H1 (cell line): ENCODE results near the gene TROAP. TPM values are rescaled to one million over a fixed set of nuclear protein-coding genes. Genes with fewer than 3 reads are reported as not detected.

Source experiments
- CTCF ChIA-PET: fragments of 300-600 bp; sonication (Branson Sonifier 250); formaldehyde crosslinking; loops from one replicate; lab custom pipeline; 2021; ENCODE audit not compliant: partially characterized antibody; lab: Charles Lee
- POLR2A ChIA-PET: fragments of 300-600 bp; sonication (Branson Sonifier 250); formaldehyde crosslinking; loops from one replicate; lab custom pipeline; 2021; ENCODE audit warnings: inconsistent platforms; ENCODE audit not compliant: partially characterized antibody; lab: Charles Lee
- DNase-seq, 2 experiments: peaks; one replicate each; pipeline versions ENCODE4 v3.0.0 to v3.0.0-alpha.2; 2010 to 2022; ENCODE audit warnings: low spot score in 2 of 2, low read depth in 1 of 2, mixed read lengths in 1 of 2
- FAIRE-seq: peaks from 2 replicates; lab custom pipeline; 2011; peaks lifted over from hg19 to GRCh38; lab: Jason Lieb, UNC
- H2AFZ ChIP-seq: 2 replicates; pipeline ENCODE4 v1.8.1; 2012; ENCODE audit warnings: low read length, inconsistent platforms
- H2AK5ac ChIP-seq: 2 replicates; pipeline ENCODE4 v1.6.1; 2013; ENCODE audit warnings: low read depth, low read length
- H2BK120ac ChIP-seq: replicated peaks from 2 replicates; pipeline ENCODE3; 2013; ENCODE audit warnings: low read depth, low read length, inconsistent platforms
- H2BK12ac ChIP-seq: 2 replicates; pipeline ENCODE4 v1.6.1; 2013; ENCODE audit warnings: low read depth, low read length
- H2BK15ac ChIP-seq: 2 replicates; pipeline ENCODE4 v1.6.1; 2013; ENCODE audit warnings: low read length
- H2BK20ac ChIP-seq: 2 replicates; pipeline ENCODE4 v1.6.1; 2013; ENCODE audit warnings: low read length
- H2BK5ac ChIP-seq: 2 replicates; pipeline ENCODE4 v1.6.1; 2013; ENCODE audit warnings: low read depth, low read length
- H3K14ac ChIP-seq: 2 replicates; pipeline ENCODE4 v1.6.1; 2013; ENCODE audit warnings: inconsistent platforms; ENCODE audit not compliant: insufficient read length
- H3K18ac ChIP-seq: 2 replicates; pipeline ENCODE4 v1.6.1; 2013; ENCODE audit warnings: low read length; ENCODE audit errors: extremely low read depth
- H3K23ac ChIP-seq: 2 replicates; pipeline ENCODE4 v1.6.1; 2013; ENCODE audit warnings: inconsistent platforms; ENCODE audit not compliant: insufficient read length
- H3K23me2 ChIP-seq: 2 replicates; pipeline ENCODE4 v1.6.1; 2013; ENCODE audit warnings: low read depth, low read length
- H3K27ac ChIP-seq: 2 replicates; pipeline ENCODE4 v1.6.1; 2011; ENCODE audit warnings: low read depth, low read length, inconsistent platforms
- H3K27me3 ChIP-seq, 4 experiments: replicated peaks in 1 of 4; 1 replicate in 1 of 4; 2 replicates in 3 of 4; pipeline versions ENCODE4 v1.6.1 to v1.8.1; 2011 to 2013; ENCODE audit warnings: low read length in 3 of 4, mild to moderate bottlenecking in 3 of 4, inconsistent platforms in 2 of 4, mixed read lengths in 2 of 4, moderate library complexity in 1 of 4; ENCODE audit not compliant: control insufficient read depth in 3 of 4, insufficient read depth in 3 of 4; ENCODE audit errors: extremely low read depth in 1 of 4
- H3K36me3 ChIP-seq, 4 experiments: 2 replicates each; pipeline versions ENCODE4 v1.6.1 to v1.8.1; 2011 to 2013; ENCODE audit warnings: mild to moderate bottlenecking in 4 of 4, low read length in 3 of 4, moderate library complexity in 2 of 4, control low read depth in 1 of 4, inconsistent platforms in 1 of 4; ENCODE audit not compliant: insufficient read depth in 4 of 4, control insufficient read depth in 2 of 4
- H3K4ac ChIP-seq: replicated peaks from 2 replicates; pipeline ENCODE3; 2013; ENCODE audit warnings: low read length, low read depth, mixed read lengths, inconsistent platforms; ENCODE audit not compliant: insufficient read length
- H3K4me1 ChIP-seq, 4 experiments: replicated peaks in 1 of 4; 1 replicate in 1 of 4; 2 replicates in 3 of 4; pipeline versions ENCODE4 v1.6.1 to v1.8.1; 2011 to 2013; ENCODE audit warnings: low read length in 3 of 4, inconsistent platforms in 2 of 4, mixed read lengths in 1 of 4; ENCODE audit not compliant: insufficient read depth in 4 of 4, control insufficient read depth in 3 of 4
- H3K4me2 ChIP-seq, 2 experiments: 2 replicates each; pipeline versions ENCODE4 v1.6.1 to v1.8.1; 2011 to 2013; ENCODE audit warnings: low read depth in 2 of 2, low read length in 2 of 2, control low read depth in 1 of 2, inconsistent platforms in 1 of 2, mild to moderate bottlenecking in 1 of 2; ENCODE audit not compliant: insufficient read depth in 1 of 2
- H3K4me3 ChIP-seq, 4 experiments: fragments of 200-600, 300-600 bp in 1 of 4; sonication (generic), shearing (Covaris generic), sonication (Bioruptor Twin) in 1 of 4; 2 replicates each; pipeline versions ENCODE4 v1.5.1 to v1.8.1; 2011 to 2016; ENCODE audit warnings: low read length in 4 of 4, low read depth in 3 of 4, control low read depth in 2 of 4, inconsistent platforms in 2 of 4, mild to moderate bottlenecking in 2 of 4, mixed read lengths in 1 of 4, moderate library complexity in 1 of 4; ENCODE audit not compliant: insufficient read depth in 2 of 4; ENCODE audit errors: extremely low read depth in 1 of 4
- H3K56ac ChIP-seq: replicated peaks from 2 replicates; pipeline ENCODE3; 2013; ENCODE audit warnings: low read depth, mild to moderate bottlenecking, mixed read lengths, low read length, inconsistent platforms; ENCODE audit not compliant: insufficient read length
- H3K79me1 ChIP-seq: 2 replicates; pipeline ENCODE4 v1.6.1; 2013; ENCODE audit warnings: low read depth, low read length, control low read depth
- H3K79me2 ChIP-seq, 2 experiments: 2 replicates each; pipeline versions ENCODE4 v1.6.1 to v1.8.1; 2012 to 2013; ENCODE audit warnings: low read length in 2 of 2, mild to moderate bottlenecking in 2 of 2, inconsistent platforms in 1 of 2; ENCODE audit not compliant: insufficient read depth in 2 of 2, control insufficient read depth in 1 of 2
- H3K9ac ChIP-seq, 4 experiments: replicated peaks in 1 of 4; 1 replicate in 1 of 4; 2 replicates in 3 of 4; pipeline versions ENCODE4 v1.6.1 to v1.8.1; 2011 to 2013; ENCODE audit warnings: low read depth in 3 of 4, low read length in 3 of 4, control low read depth in 2 of 4, mild to moderate bottlenecking in 2 of 4, moderate library complexity in 2 of 4, inconsistent platforms in 1 of 4; ENCODE audit errors: extremely low read depth in 1 of 4
- H3K9me3 ChIP-seq, 2 experiments: 2 replicates each; pipeline versions ENCODE4 v1.6.1 to v1.8.1; 2012 to 2013; ENCODE audit warnings: mild to moderate bottlenecking in 2 of 2, moderate library complexity in 2 of 2, control low read depth in 1 of 2, inconsistent platforms in 1 of 2, low read depth in 1 of 2, low read length in 1 of 2, mixed read lengths in 1 of 2; ENCODE audit not compliant: insufficient read depth in 2 of 2
- H4K20me1 ChIP-seq, 2 experiments: replicated peaks in 1 of 2; 2 replicates each; pipeline versions ENCODE3 to v1.8.1; 2011 to 2013; ENCODE audit warnings: inconsistent platforms in 2 of 2, low read length in 2 of 2, mild to moderate bottlenecking in 1 of 2; ENCODE audit not compliant: insufficient read depth in 2 of 2, control insufficient read depth in 1 of 2
- H4K5ac ChIP-seq: 2 replicates; pipeline ENCODE4 v1.6.1; 2013; ENCODE audit warnings: low read length, low read depth, mixed read lengths, inconsistent platforms; ENCODE audit not compliant: insufficient read length
- H4K8ac ChIP-seq: 2 replicates; pipeline ENCODE4 v1.8.0; 2013; ENCODE audit warnings: mild to moderate bottlenecking, moderate library complexity, low read length, inconsistent platforms; ENCODE audit not compliant: insufficient read depth; ENCODE audit errors: extremely low read depth
- H4K91ac ChIP-seq: replicated peaks from 2 replicates; pipeline ENCODE3; 2013; ENCODE audit warnings: low read length, mixed read lengths, inconsistent platforms; ENCODE audit not compliant: insufficient read length
- BCL11A ChIP-seq, 2 experiments: IDR thresholded peaks; one replicate each; pipeline ENCODE4 v1.6.1; 2011; ENCODE audit warnings: low read depth in 2 of 2, low read length in 2 of 2, mild to moderate bottlenecking in 2 of 2
- EGR1 ChIP-seq: IDR thresholded peaks from 2 replicates; pipeline ENCODE4 v1.6.1; 2011; ENCODE audit warnings: low read depth, low read length, borderline replicate concordance
- EP300 ChIP-seq, 2 experiments: IDR thresholded peaks; 1 replicate in 1 of 2; 2 replicates in 1 of 2; pipeline ENCODE4 v1.6.1; 2011 to 2012; ENCODE audit warnings: low read depth in 2 of 2, low read length in 2 of 2, mild to moderate bottlenecking in 2 of 2, borderline replicate concordance in 1 of 2, inconsistent platforms in 1 of 2, moderate library complexity in 1 of 2
- GTF2F1 ChIP-seq: IDR thresholded peaks from 2 replicates; pipeline ENCODE4 v1.6.1; 2012; ENCODE audit warnings: low read depth, low read length, improper control_type of control experiment, borderline replicate concordance
- KDM5A ChIP-seq: fragments of 200-600 bp; IDR thresholded peaks from 2 replicates; pipeline ENCODE4 v1.7.1; 2012; ENCODE audit warnings: mild to moderate bottlenecking, low read length, inconsistent platforms, mixed read lengths
- RBBP5 ChIP-seq: IDR thresholded peaks from 2 replicates; pipeline ENCODE4 v1.7.1; 2012; ENCODE audit warnings: low read depth, mild to moderate bottlenecking, inconsistent platforms, low read length, moderate library complexity, borderline replicate concordance
- RNF2 ChIP-seq: fragments of 200-900, 300-1000 bp; sonication (generic); IDR thresholded peaks from 2 replicates; pipeline ENCODE4 v1.7.1; 2016; ENCODE audit warnings: borderline replicate concordance, low read depth, mild to moderate bottlenecking, antibody characterized with exemption, low read length; ENCODE audit not compliant: poor library complexity, severe bottlenecking; ENCODE audit errors: missing control alignments
- SP1 ChIP-seq: IDR thresholded peaks from 2 replicates; pipeline ENCODE4 v1.6.1; 2011; ENCODE audit warnings: low read depth, low read length
- SP2 ChIP-seq: IDR thresholded peaks from 2 replicates; pipeline ENCODE4 v1.6.1; 2012; ENCODE audit warnings: mild to moderate bottlenecking, low read length, inconsistent platforms
- TEAD4 ChIP-seq: IDR thresholded peaks from 2 replicates; pipeline ENCODE4 v1.6.1; 2012; ENCODE audit warnings: low read depth, low read length, inconsistent platforms, mixed read lengths
- WGBS, 2 experiments: shearing (Covaris generic) in 1 of 2; methylation state at CpG; one replicate each; pipeline versions ENCODE4 v1.1.6 to v1.1.7; 2013 to 2015; ENCODE audit warnings: low lambda C conversion rate in 2 of 2, mixed read lengths in 2 of 2, inconsistent platforms in 1 of 2, low coverage in 1 of 2, missing lambda C conversion rate in 1 of 2; ENCODE audit not compliant: insufficient replicate concordance in 2 of 2, insufficient coverage in 1 of 2, insufficient read length in 1 of 2; ENCODE audit errors: extremely low coverage in 1 of 2, missing lambda C conversion rate in 1 of 2; 5-methylcytosine and 5-hydroxymethylcytosine counted together
- polyA plus RNA-seq, 7 experiments: library from polyadenylated mRNA; depleted of rRNA in 3 of 7; stranded (reverse) in 5 of 7; unstranded in 2 of 7; fragments of >200 nt in 5 of 7; fragments of 200-250 nt in 2 of 7; gene quantifications; 1 replicate in 5 of 7; 2 replicates in 1 of 7; 4 replicates in 1 of 7; pipeline versions ENCODE4 v1.2.1 to v1.2.3, GENCODE V29; 2011 to 2013; ENCODE audit warnings: missing spikeins in 2 of 7, mixed read lengths in 2 of 7
- total RNA-seq: library from RNA; stranded (reverse); fragmentation: NEBNext Ultra II Directional; extraction: Animal tissue kit (Norgen Biotek cat#: 25700); gene quantifications from 2 replicates; pipeline ENCODE4 v1.2.1, GENCODE V29; 2021
- TF ChIP-seq, protein P1 (sequence below): IDR thresholded peaks from 2 replicates; pipeline ENCODE4 v1.6.1; 2011; ENCODE audit warnings: low read depth, mild to moderate bottlenecking, low read length; ENCODE audit not compliant: insufficient read depth
- TF ChIP-seq, protein P2 (sequence below): IDR thresholded peaks from 2 replicates; pipeline ENCODE4 v1.6.1; 2012; ENCODE audit warnings: inconsistent platforms

The TROAP gene
- total and polyA plus RNA-seq, 2 of the 8 experiments (the other 6 are each of a cell fraction or from before 2014, with no cell fraction given), result 36.7 to 52.0 TPM

DNA sequence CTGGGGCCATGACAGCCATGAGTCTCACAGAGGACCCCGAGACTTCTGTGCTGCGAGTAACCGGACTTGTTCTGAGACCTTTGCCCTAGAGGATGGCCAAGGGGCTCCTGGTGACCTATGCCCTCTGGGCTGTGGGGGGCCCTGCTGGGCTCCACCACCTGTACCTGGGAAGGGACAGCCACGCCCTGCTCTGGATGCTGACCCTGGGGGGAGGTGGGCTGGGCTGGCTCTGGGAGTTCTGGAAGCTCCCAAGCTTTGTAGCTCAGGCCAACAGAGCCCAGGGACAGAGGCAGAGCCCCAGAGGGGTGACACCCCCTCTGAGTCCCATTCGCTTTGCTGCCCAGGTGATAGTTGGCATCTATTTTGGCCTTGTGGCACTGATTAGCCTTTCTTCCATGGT lies 25.7 kb downstream of the TROAP start:
- Histone ChIP-seq H3K4me3 (no peak overlapping the region), H3K79me2 (no peaks in the 10 kb centered on the region), H3K79me1 (no peaks in the 10 kb centered on the region), H3K9ac (no peak overlapping the region), H4K5ac (no peak overlapping the region), H3K36me3 (no peaks in the 10 kb centered on the region; a peak in 1 of 8 replicates), H2BK15ac (no peak overlapping the region), H3K4me2 (no peak overlapping the region; a peak in 1 of 4 replicates), H4K20me1 (peaks cover 6 to 11% of the 10 kb centered on the region in 2 experiments), H3K27me3 (peaks cover 40 to 61% (median 59%) of the 10 kb centered on the region in 4 experiments), H3K23ac (no peak overlapping the region), H3K23me2 (peaks cover 6% of the 10 kb centered on the region; the same call in 1 of the 2 replicates), H3K27ac (no peak overlapping the region), H4K8ac (peak overlapping the region; percentile 71; the same call in 1 of the 2 replicates), H4K91ac (no peak overlapping the region), H2AFZ (no peak overlapping the region), H3K14ac (no peak overlapping the region), H3K9me3 (no peaks in the 10 kb centered on the region), H3K4ac (no peak overlapping the region), H2BK12ac (no peak overlapping the region), H3K56ac (no peak overlapping the region), H3K4me1 (peaks cover 0 to 15% (median 8%) of the 10 kb centered on the region in 4 experiments; a peak in 6 of 7 replicates), H2AK5ac (no peak overlapping the region), H3K18ac (no peak overlapping the region), H2BK5ac (no peak overlapping the region), H2BK120ac (no peak overlapping the region), H2BK20ac (no peak overlapping the region)
- WGBS, 2 experiments, result 83% methylated on average over 5 of the region's 5 CpGs; no CpG with 5 or more reads in 1 of the 2 experiments
- FAIRE-seq (no peak), DNase-seq (no peak)
- ChIA-PET POLR2A (interaction anchor here (1.2 to 3.1 kb wide), 3 partner anchors 12 to 205 kb away, joined by 3 to 32 read pairs (median 5); partner anchors contain the start of genes C1QL4 and SPATS2), CTCF (interaction anchor here (1.1 to 26.7 kb wide), 10 partner anchors 10 to 255 kb away, joined by 3 to 538 read pairs (median 18); partner anchors contain the start of genes C1QL4 and PRPH)
- TF ChIP-seq SP1 (no peak), BCL11A (IDR thresholded peaks at IDR 0.05; ENCODE audit: low read depth in 2 of 2, low read length in 2 of 2) (no peak), SP2 (no peak), GTF2F1 (no peak), KDM5A (no peak), TEAD4 (no peak), EP300 (IDR thresholded peaks at IDR 0.05; ENCODE audit: borderline replicate concordance in 1 of 2, low read depth in 2 of 2, low read length in 2 of 2) (no peak), RNF2 (no peak), EGR1 (no peak), RBBP5 (no peak)
- TF ChIP-seq, protein P1, sequence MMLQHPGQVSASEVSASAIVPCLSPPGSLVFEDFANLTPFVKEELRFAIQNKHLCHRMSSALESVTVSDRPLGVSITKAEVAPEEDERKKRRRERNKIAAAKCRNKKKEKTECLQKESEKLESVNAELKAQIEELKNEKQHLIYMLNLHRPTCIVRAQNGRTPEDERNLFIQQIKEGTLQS, result no peak
- TF ChIP-seq, protein P2, sequence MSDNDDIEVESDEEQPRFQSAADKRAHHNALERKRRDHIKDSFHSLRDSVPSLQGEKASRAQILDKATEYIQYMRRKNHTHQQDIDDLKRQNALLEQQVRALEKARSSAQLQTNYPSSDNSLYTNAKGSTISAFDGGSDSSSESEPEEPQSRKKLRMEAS, result no peak
